H9 (cell line): Measurements from ENCODE around the gene TGFB1I1. TPM values are rescaled to one million over a fixed set of nuclear protein-coding genes. Genes with fewer than 3 reads are reported as not detected.

ENCODE experiments used
- DNase-seq: peaks from one replicate; pipeline ENCODE4 v3.0.0-alpha.2; 2017
- H2AFZ ChIP-seq: one replicate; pipeline ENCODE4 v1.6.1; 2013; ENCODE audit warnings: mild to moderate bottlenecking, low read length, control low read depth, moderate library complexity
- H2AK5ac ChIP-seq: 2 replicates; pipeline ENCODE4 v1.6.1; 2013; ENCODE audit warnings: low read length, control low read depth, mixed read lengths; ENCODE audit not compliant: insufficient read length
- H2BK120ac ChIP-seq: one replicate; pipeline ENCODE4 v1.6.1; 2013; ENCODE audit warnings: low read depth, mild to moderate bottlenecking, low read length, control low read depth, inconsistent platforms; ENCODE audit not compliant: poor library complexity, severe bottlenecking
- H2BK12ac ChIP-seq: 2 replicates; pipeline ENCODE4 v1.6.1; 2013; ENCODE audit warnings: low read length, control low read depth, mixed read lengths, low read depth; ENCODE audit not compliant: insufficient read length
- H2BK15ac ChIP-seq: 2 replicates; pipeline ENCODE4 v1.6.1; 2013; ENCODE audit warnings: low read depth, low read length, control low read depth
- H2BK20ac ChIP-seq: one replicate; pipeline ENCODE4 v1.6.1; 2013; ENCODE audit warnings: low read depth, mild to moderate bottlenecking, low read length, control low read depth, inconsistent platforms; ENCODE audit not compliant: poor library complexity, severe bottlenecking
- H2BK5ac ChIP-seq: 2 replicates; pipeline ENCODE4 v1.6.1; 2013; ENCODE audit warnings: low read length, control low read depth, mixed read lengths; ENCODE audit not compliant: insufficient read length
- H3K14ac ChIP-seq: 2 replicates; pipeline ENCODE4 v1.6.1; 2013; ENCODE audit warnings: low read length, control low read depth; ENCODE audit not compliant: insufficient read depth
- H3K18ac ChIP-seq: 2 replicates; pipeline ENCODE4 v1.6.1; 2013; ENCODE audit warnings: low read depth, mild to moderate bottlenecking, mixed read lengths, low read length, control low read depth; ENCODE audit not compliant: insufficient read length
- H3K23ac ChIP-seq: 2 replicates; pipeline ENCODE4 v1.6.1; 2013; ENCODE audit warnings: low read length, control low read depth, mixed read lengths, low read depth; ENCODE audit not compliant: insufficient read length
- H3K23me2 ChIP-seq: 2 replicates; pipeline ENCODE4 v1.6.1; 2013; ENCODE audit warnings: low read depth, mild to moderate bottlenecking, mixed read lengths, low read length, control low read depth; ENCODE audit not compliant: insufficient read length, poor library complexity, severe bottlenecking
- H3K27ac ChIP-seq: 2 replicates; pipeline ENCODE4 v1.5.1; 2013; ENCODE audit warnings: low read length, control low read depth, mixed read lengths, low read depth; ENCODE audit not compliant: insufficient read length
- H3K27me3 ChIP-seq: 2 replicates; pipeline ENCODE4 v1.6.1; 2013; ENCODE audit warnings: low read length, control low read depth, inconsistent platforms; ENCODE audit not compliant: insufficient read depth
- H3K4ac ChIP-seq: 2 replicates; pipeline ENCODE4 v1.6.1; 2013; ENCODE audit warnings: low read depth, mild to moderate bottlenecking, control low read depth, inconsistent platforms, low read length, moderate library complexity
- H3K4me1 ChIP-seq: 2 replicates; pipeline ENCODE4 v1.6.1; 2013; ENCODE audit warnings: low read length, control low read depth, inconsistent platforms; ENCODE audit not compliant: insufficient read depth
- H3K4me2 ChIP-seq: 2 replicates; pipeline ENCODE4 v1.6.1; 2013; ENCODE audit warnings: low read length, control low read depth, mixed read lengths; ENCODE audit not compliant: insufficient read length, insufficient read depth
- H3K56ac ChIP-seq: 2 replicates; pipeline ENCODE4 v1.6.1; 2013; ENCODE audit warnings: low read depth, mild to moderate bottlenecking, mixed read lengths, low read length, control low read depth; ENCODE audit not compliant: insufficient read length
- H3K79me1 ChIP-seq: 2 replicates; pipeline ENCODE4 v1.6.1; 2013; ENCODE audit warnings: low read depth, mild to moderate bottlenecking, moderate library complexity, low read length, control low read depth, inconsistent platforms; ENCODE audit not compliant: insufficient read depth, poor library complexity, severe bottlenecking
- H3K79me2 ChIP-seq: 2 replicates; pipeline ENCODE4 v1.6.1; 2013; ENCODE audit warnings: low read length, control low read depth, inconsistent platforms; ENCODE audit not compliant: insufficient read depth
- H3K9ac ChIP-seq: 2 replicates; pipeline ENCODE4 v1.6.1; 2013; ENCODE audit warnings: low read length, control low read depth, mixed read lengths; ENCODE audit not compliant: insufficient read length; ENCODE audit errors: extremely low read depth
- H3K9me3 ChIP-seq: one replicate; pipeline ENCODE4 v1.6.1; 2013; ENCODE audit warnings: low read depth, low read length, inconsistent platforms; ENCODE audit not compliant: control insufficient read depth
- H3T11ph ChIP-seq: one replicate; pipeline ENCODE4 v1.6.1; 2013; ENCODE audit warnings: mild to moderate bottlenecking, low read length, control low read depth, inconsistent platforms
- H4K20me1 ChIP-seq: one replicate; pipeline ENCODE4 v1.6.1; 2013; ENCODE audit not compliant: control insufficient read depth, insufficient read length, insufficient read depth
- H4K5ac ChIP-seq: 2 replicates; pipeline ENCODE4 v1.6.1; 2013; ENCODE audit warnings: low read depth, mild to moderate bottlenecking, mixed read lengths, low read length, control low read depth; ENCODE audit not compliant: insufficient read length
- H4K8ac ChIP-seq: replicated peaks from 2 replicates; pipeline ENCODE4 v1.6.1; 2013; ENCODE audit warnings: low read length, control low read depth, mixed read lengths, low read depth; ENCODE audit not compliant: insufficient read length
- H4K91ac ChIP-seq: 2 replicates; pipeline ENCODE4 v1.6.1; 2013; ENCODE audit warnings: low read depth, mild to moderate bottlenecking, moderate library complexity, mixed read lengths, low read length, control low read depth; ENCODE audit not compliant: insufficient read length
- H3K27ac Mint-ChIP-seq, 3 experiments: 2 replicates in 2 of 3; 3 replicates in 1 of 3; pipeline ENCODE4 v1.8.0; 2020 to 2021; ENCODE audit warnings: mixed read lengths in 3 of 3, mild to moderate bottlenecking in 1 of 3, moderate library complexity in 1 of 3
- H3K27me3 Mint-ChIP-seq: 2 replicates; pipeline ENCODE4 v1.8.0; 2021; ENCODE audit warnings: low read depth, mild to moderate bottlenecking, moderate library complexity, mixed read lengths
- H3K36me3 Mint-ChIP-seq, 3 experiments: 2 replicates in 2 of 3; 3 replicates in 1 of 3; pipeline ENCODE4 v1.8.0; 2020 to 2021; ENCODE audit warnings: low read depth in 3 of 3, mixed read lengths in 3 of 3; ENCODE audit not compliant: insufficient read depth in 1 of 3
- H3K4me1 Mint-ChIP-seq, 2 experiments: 2 replicates each; pipeline ENCODE4 v1.8.0; 2020; ENCODE audit warnings: mixed read lengths in 2 of 2
- H3K4me3 Mint-ChIP-seq, 2 experiments: 2 replicates in 1 of 2; 3 replicates in 1 of 2; pipeline ENCODE4 v1.8.0; 2020 to 2021; ENCODE audit warnings: mild to moderate bottlenecking in 2 of 2, mixed read lengths in 2 of 2, moderate library complexity in 1 of 2
- H3K9me3 Mint-ChIP-seq, 2 experiments: 2 replicates in 1 of 2; 3 replicates in 1 of 2; pipeline ENCODE4 v1.8.0; 2020; ENCODE audit warnings: mild to moderate bottlenecking in 2 of 2, mixed read lengths in 2 of 2, moderate library complexity in 1 of 2
- CTCF ChIP-seq: fragments of 200-600 bp; sonication (generic); conservative IDR thresholded peaks from 3 replicates; pipeline ENCODE4 v1.8.0; 2021; ENCODE audit warnings: antibody characterized with exemption, mild to moderate bottlenecking
- WGBS: extraction: QIAGEN DNeasy Blood & Tissue Kit; methylation state at CpG from one replicate; pipeline ENCODE4 v1.1.7; 2013; ENCODE audit warnings: missing lambda C conversion rate, low lambda C conversion rate, mixed read lengths; ENCODE audit not compliant: insufficient read length; ENCODE audit errors: extremely low coverage; 5-methylcytosine and 5-hydroxymethylcytosine counted together
- total RNA-seq: library from RNA; stranded (reverse); gene quantifications from 2 replicates; pipeline ENCODE4 v1.2.1, GENCODE V29; 2021

Gene TGFB1I1
- total RNA-seq, 1 experiment from 2014 or later: 15.4 TPM

- H3K27ac Mint-ChIP-seq: no peak overlapping the region; a peak in 1 of 7 replicates
- H2BK12ac ChIP-seq: no peak overlapping the region
- H2AK5ac ChIP-seq: no peak overlapping the region
- no peak overlapping the region for H3K23ac ChIP-seq
- no peak overlapping the region for H3K9ac ChIP-seq
- no peaks in the 10 kb centered on the region for H3K23me2 ChIP-seq
- no peak overlapping the region for H2BK20ac ChIP-seq
- no peaks in the 10 kb centered on the region for H3K79me2 ChIP-seq
- no peak overlapping the region for H4K8ac ChIP-seq
- H3K27me3 ChIP-seq: no peaks in the 10 kb centered on the region
- H2BK5ac ChIP-seq: no peak overlapping the region
- no CpG with 5 or more reads among the region's 8 CpGs for WGBS
- H3K9me3 Mint-ChIP-seq: no peaks in the 10 kb centered on the region
- no peak overlapping the region; the same call in 1 of the 2 replicates for H3K14ac ChIP-seq
- no peak for TF ChIP-seq CTCF
- no peaks in the 10 kb centered on the region for H3K9me3 ChIP-seq
- H2BK120ac ChIP-seq: no peak overlapping the region
- H3K4me1 Mint-ChIP-seq: peaks cover 18% of the 10 kb centered on the region in 2 experiments
- H2AFZ ChIP-seq: no peak overlapping the region
- H3K18ac ChIP-seq: no peak overlapping the region
- H3K56ac ChIP-seq: no peak overlapping the region
- no peak overlapping the region for H3T11ph ChIP-seq
- peaks cover 6% of the 10 kb centered on the region; the same call in 1 of the 2 replicates for H3K4me1 ChIP-seq
- no peak overlapping the region for H4K5ac ChIP-seq
- H3K4me3 Mint-ChIP-seq: no peak overlapping the region
- H3K79me1 ChIP-seq: no peaks in the 10 kb centered on the region
- H4K91ac ChIP-seq: no peak overlapping the region
- H3K4me2 ChIP-seq: no peak overlapping the region
- peaks cover 5 to 48% (median 25%) of the 10 kb centered on the region in 3 experiments for H3K36me3 Mint-ChIP-seq
- no peaks in the 10 kb centered on the region for H4K20me1 ChIP-seq
- H3K27me3 Mint-ChIP-seq: no peaks in the 10 kb centered on the region
- DNase-seq: no peak
- H3K27ac ChIP-seq: no peak overlapping the region
- H3K4ac ChIP-seq: no peak overlapping the region
- H2BK15ac ChIP-seq: no peak overlapping the region
These were observed 26.5 kb downstream of the TGFB1I1 start for GRCh38 chr16:31498493-31498892.
